K562 (cell line): ENCODE results near the gene NUP155. TPM values are rescaled to one million over a fixed set of nuclear protein-coding genes. Genes with fewer than 3 reads are reported as not detected.

Experiments used
- ATAC-seq: fragments of 200-7000 bp; cut with Tn5 transposase; 3 replicates; pipeline ENCODE4 v1.9.1; 2020; ENCODE audit warnings: moderate library complexity
- BruUV-seq: library from RNA; stranded (reverse); fragments of 400-500 nt; replicated peaks from 2 replicates; lab custom pipeline; 2021; lab: Mats Ljungman, UMichigan
- CTCF ChIA-PET: fragments of 300-600 bp; formaldehyde crosslinking; extraction: SDS; loops from one replicate; lab custom pipeline; 2021; ENCODE audit warnings: low intra/inter-chr PET ratio; lab: Yijun Ruan, JAX
- POLR2A ChIA-PET: fragments of 300-600, 350-650 bp; sonication (Branson Sonifier 250); formaldehyde crosslinking; extraction: SDS; loops from one replicate; lab custom pipeline; 2021; ENCODE audit warnings: antibody characterized with exemption, inconsistent platforms; lab: Yijun Ruan, JAX
- DNase-seq, 4 experiments: peaks; one replicate each; pipeline versions ENCODE4 v3.0.0 to v3.0.0-alpha.2; 2011 to 2018; ENCODE audit warnings: low spot score in 3 of 4, mixed read lengths in 3 of 4; ENCODE audit errors: extremely low read depth in 1 of 4
- FAIRE-seq: peaks from 2 replicates; lab custom pipeline; 2011; peaks lifted over from hg19 to GRCh38; lab: Jason Lieb, UNC
- H2AFZ ChIP-seq: 2 replicates; pipeline ENCODE4 v1.6.0; 2011; ENCODE audit warnings: low read depth, low read length, control low read depth, inconsistent platforms
- H3K27ac ChIP-seq: fragments of 200-600 bp; 3 replicates; pipeline ENCODE4 v1.8.0; 2011; ENCODE audit warnings: low read depth, mild to moderate bottlenecking, control low read depth, inconsistent platforms, low read length, moderate library complexity, mixed read lengths; ENCODE audit errors: extremely low read depth
- H3K27me3 ChIP-seq, 2 experiments: fragments of 300-600 bp in 1 of 2; 2 replicates in 1 of 2; 3 replicates in 1 of 2; pipeline versions ENCODE4 v1.6.0 to v1.8.0; 2011; ENCODE audit warnings: inconsistent platforms in 2 of 2, low read length in 2 of 2, mild to moderate bottlenecking in 1 of 2, mixed read lengths in 1 of 2, moderate library complexity in 1 of 2; ENCODE audit not compliant: control insufficient read depth in 2 of 2, insufficient read depth in 2 of 2
- H3K36me3 ChIP-seq: fragments of 300-600 bp; 3 replicates; pipeline ENCODE4 v1.8.0; 2011; ENCODE audit warnings: mild to moderate bottlenecking, low read length, inconsistent platforms; ENCODE audit not compliant: control insufficient read depth, insufficient read depth
- H3K4me1 ChIP-seq, 2 experiments: fragments of 200-600 bp in 1 of 2; replicated peaks in 1 of 2; 2 replicates in 1 of 2; 3 replicates in 1 of 2; pipeline versions ENCODE4 v1.5.1 to v1.8.0; 2011; ENCODE audit warnings: inconsistent platforms in 2 of 2, low read length in 2 of 2, mild to moderate bottlenecking in 1 of 2, mixed read lengths in 1 of 2, moderate library complexity in 1 of 2; ENCODE audit not compliant: control insufficient read depth in 2 of 2, insufficient read depth in 2 of 2
- H3K4me2 ChIP-seq: 2 replicates; pipeline ENCODE4 v1.6.1; 2011; ENCODE audit warnings: low read length, control low read depth, inconsistent platforms, mixed read lengths; ENCODE audit not compliant: insufficient read depth
- H3K4me3 ChIP-seq: fragments of 200-600 bp; sonication (generic), shearing (Covaris generic); 2 replicates; pipeline ENCODE4 v1.5.1; 2016; ENCODE audit warnings: control low read depth, inconsistent platforms
- H3K79me2 ChIP-seq: fragments of 200-600 bp; 3 replicates; pipeline ENCODE4 v1.8.0; 2011; ENCODE audit warnings: low read length, inconsistent platforms; ENCODE audit not compliant: control insufficient read depth, insufficient read depth
- H3K9ac ChIP-seq, 2 experiments: 2 replicates each; pipeline versions ENCODE4 v1.6.0 to v1.6.1; 2011; ENCODE audit warnings: low read depth in 2 of 2, low read length in 2 of 2, control low read depth in 1 of 2, inconsistent platforms in 1 of 2, mild to moderate bottlenecking in 1 of 2, mixed read lengths in 1 of 2; ENCODE audit not compliant: insufficient read depth in 1 of 2
- H3K9me1 ChIP-seq: one replicate; pipeline ENCODE4 v1.6.0; 2011; ENCODE audit warnings: inconsistent platforms, mild to moderate bottlenecking, low read length, moderate library complexity; ENCODE audit not compliant: control insufficient read depth, insufficient read depth
- H3K9me3 ChIP-seq: replicated peaks from 2 replicates; pipeline ENCODE4 v1.5.1; 2011; ENCODE audit warnings: low read depth, low read length, inconsistent platforms; ENCODE audit not compliant: control insufficient read depth, insufficient read depth
- H4K20me1 ChIP-seq: replicated peaks from 2 replicates; pipeline ENCODE4 v1.6.1; 2011; ENCODE audit warnings: low read length, inconsistent platforms, mixed read lengths; ENCODE audit not compliant: control insufficient read depth, insufficient read depth
- ARID3B ChIP-seq: fragments of 250-450 bp; sonication (Bioruptor Pico); IDR thresholded peaks from 2 replicates; pipeline ENCODE4 v1.4.0; 2020; ENCODE audit warnings: borderline replicate concordance
- BDP1 ChIP-seq: IDR thresholded peaks from 3 replicates; pipeline ENCODE4 v1.6.1; 2011; ENCODE audit not compliant: insufficient read length, insufficient read depth
- CBX3 ChIP-seq, 2 experiments: IDR thresholded peaks; 1 replicate in 1 of 2; 2 replicates in 1 of 2; pipeline ENCODE4 v1.6.1; 2012; ENCODE audit warnings: inconsistent platforms in 2 of 2, low read length in 2 of 2, borderline replicate concordance in 1 of 2, control low read depth in 1 of 2
- CCAR2 ChIP-seq: fragments of 200-400 bp; formaldehyde crosslinking; IDR thresholded peaks from 2 replicates; pipeline ENCODE4 v1.6.1; 2017; ENCODE audit warnings: mild to moderate bottlenecking, low read depth, low read length
- CTCFL ChIP-seq: IDR thresholded peaks from 2 replicates; pipeline ENCODE4 v1.6.1; 2011; ENCODE audit warnings: borderline replicate concordance, low read depth, mild to moderate bottlenecking, moderate library complexity, low read length; ENCODE audit not compliant: insufficient read depth, poor library complexity, severe bottlenecking
- FOXP1 ChIP-seq: sonication (generic); formaldehyde crosslinking; IDR thresholded peaks from 2 replicates; pipeline ENCODE4 v1.8.0; 2022; ENCODE audit warnings: mild to moderate bottlenecking, missing genetic modification reagents
- GTF2F1 ChIP-seq: IDR thresholded peaks from 2 replicates; pipeline ENCODE4 v1.6.1; 2011; ENCODE audit warnings: low read depth, low read length, improper control_type of control experiment
- HBP1 ChIP-seq: fragments of 450-650 bp; formaldehyde crosslinking; IDR thresholded peaks from 2 replicates; pipeline ENCODE4 v1.4.0; 2022; ENCODE audit warnings: missing genetic modification characterization
- HES1 ChIP-seq: fragments of 450-650 bp; IDR thresholded peaks from 2 replicates; pipeline ENCODE4 v1.6.1; 2016; ENCODE audit warnings: low read depth, mild to moderate bottlenecking, moderate library complexity
- MTA1 ChIP-seq: fragments of 450-650 bp; IDR thresholded peaks from 2 replicates; pipeline ENCODE4 v1.6.1; 2017; ENCODE audit warnings: borderline replicate concordance
- MTA3 ChIP-seq: fragments of 450-650 bp; formaldehyde crosslinking; IDR thresholded peaks from 2 replicates; pipeline ENCODE4 v1.6.1; 2017; ENCODE audit warnings: mild to moderate bottlenecking, borderline replicate concordance
- PHB ChIP-seq: fragments of 250-450 bp; sonication (Bioruptor Pico); IDR thresholded peaks from 2 replicates; pipeline ENCODE4 v1.5.0; 2021
- WGBS: fragments of 100-300 bp; shearing (Covaris generic); methylation state at CpG from one replicate; pipeline ENCODE4 v1.1.6; 2016; ENCODE audit warnings: low coverage, mixed read lengths; ENCODE audit not compliant: insufficient coverage; ENCODE audit errors: missing lambda C conversion rate; 5-methylcytosine and 5-hydroxymethylcytosine counted together
- in situ Hi-C: fragments of 300-500 bp; cut with MboI; formaldehyde crosslinking; loops from 4 replicates; pipeline ENCODE4 v1.15.0; 2018; ENCODE audit warnings: inconsistent platforms, mixed read lengths
- intact Hi-C: fragments of 100-400 bp; cut with micrococcal nuclease; formaldehyde crosslinking; loops from 2 replicates; pipeline ENCODE4 v1.14.2; 2022
- polyA plus RNA-seq, 8 experiments: library from polyadenylated mRNA; depleted of rRNA in 4 of 8; stranded (reverse) in 5 of 8; unstranded in 3 of 8; fragments of >200 nt; fragmentation: Nextera tagmentation in 2 of 8; fragmentation: Illumina TruSeq in 1 of 8; extraction: Ambion mirVana in 2 of 8; extraction: Trizol in 1 of 8; gene quantifications; 2 replicates each; pipeline versions ENCODE4 v1.2.1 to v1.2.3, GENCODE V29; 2011 to 2014; ENCODE audit warnings: inconsistent platforms in 1 of 8, missing spikeins in 1 of 8
- total RNA-seq, 7 experiments: library from RNA; depleted of rRNA in 6 of 7; stranded (reverse); fragments of >200 nt in 6 of 7; fragmentation: Illumina TruSeq in 2 of 7; extraction: Trizol in 2 of 7; gene quantifications; 2 replicates each; pipeline versions ENCODE4 v1.2.1 to v1.2.3, GENCODE V29; 2011 to 2021; ENCODE audit warnings: low replicate concordance in 1 of 7

The NUP155 gene
- total and polyA plus RNA-seq, 9 of the 15 experiments (the other 6 are each of a cell fraction or from before 2014, with no cell fraction given) = 39.3 to 130 (median 77.0) TPM

- no peaks in the 10 kb centered on the region for H3K79me2 ChIP-seq
- H2AFZ ChIP-seq = no peak overlapping the region
- no peak for ATAC-seq
- H3K36me3 ChIP-seq = no peaks in the 10 kb centered on the region
- H3K27ac ChIP-seq = no peak overlapping the region
- ChIA-PET POLR2A (no interaction called here), CTCF (no interaction called here)
- no peak overlapping the region for H3K9ac ChIP-seq
- no peak overlapping the region for H3K4me2 ChIP-seq
- WGBS = 0% methylated on average over 1 of the region's 1 CpG
- BruUV-seq = no TSS peak
- H3K27me3 ChIP-seq = peaks cover 19 to 42% of the 10 kb centered on the region in 2 experiments
- no peak overlapping the region for H3K4me3 ChIP-seq
- DNase-seq = no peak
- no peak for FAIRE-seq
- intact Hi-C loops = no loop called here
- in situ Hi-C loops = no loop called here
- H3K9me1 ChIP-seq = no peaks in the 10 kb centered on the region
- H3K9me3 ChIP-seq = no peaks in the 10 kb centered on the region
- no peaks in the 10 kb centered on the region for H4K20me1 ChIP-seq
- peaks cover 0 to 8% of the 10 kb centered on the region in 2 experiments; a peak in 1 of 5 replicates for H3K4me1 ChIP-seq
- TF ChIP-seq HBP1 (CRISPR knock-in tag) (no peak), ARID3B (CRISPR knock-in tag) (no peak), FOXP1 (CRISPR knock-in tag) (no peak), HES1 (no peak), CBX3 (IDR thresholded peaks at IDR 0.05; ENCODE audit: borderline replicate concordance in 1 of 2, low read length in 2 of 2) (no peak), PHB (CRISPR knock-in tag) (no peak), MTA3 (no peak), CTCFL (no peak), GTF2F1 (no peak), BDP1 (no peak), MTA1 (no peak), CCAR2 (no peak)
Measured at GRCh38 chr5:37247036-37247435, 123.9 kb downstream of the NUP155 start.
